ENCODE results near the gene RAB12.

The RAB12 gene

GRCh38 chr18:8675057-8675456, 65.8 kb downstream of the RAB12 start:
- Histone ChIP-seq H3K27ac (no peak overlapping the region), H3K27me3 (no peaks in the 10 kb centered on the region), H3K4me3 (no peak overlapping the region), H3K4me2 (no peak overlapping the region), H3K9ac (no peak overlapping the region), H3K4me1 (no peaks in the 10 kb centered on the region), H3K9me3 (0 out of 2 replicates have a peak, but pooled peaks cover 5% of the 10 kb centered on the region), H3K36me3 (no peaks in the 10 kb centered on the region), H4K20me1 (no peaks in the 10 kb centered on the region)
- TF ChIP-seq Cebpa-rat (IDR thresholded peaks at IDR 0.05) = no peak

GRCh38 chr18:8681196-8681595, 72.0 kb downstream of the RAB12 start:
- no peak overlapping the region for H3K9ac ChIP-seq
- no peaks in the 10 kb centered on the region for H3K4me1 ChIP-seq
- H3K27ac ChIP-seq = no peak overlapping the region
- H4K20me1 ChIP-seq = no peaks in the 10 kb centered on the region
- no peak overlapping the region for H3K4me3 ChIP-seq
- no peak for TF ChIP-seq Cebpa-rat (IDR thresholded peaks at IDR 0.05)
- no peaks in the 10 kb centered on the region for H3K27me3 ChIP-seq
- H3K4me2 ChIP-seq = no peak overlapping the region
- H3K9me3 ChIP-seq = no peaks in the 10 kb centered on the region
- no peaks in the 10 kb centered on the region for H3K36me3 ChIP-seq

- H3K9ac ChIP-seq = no peak overlapping the region
- H3K27ac ChIP-seq = no peak overlapping the region
- no peak for TF ChIP-seq Cebpa-rat (IDR thresholded peaks at IDR 0.05)
- no peaks in the 10 kb centered on the region for H3K27me3 ChIP-seq
- no peak overlapping the region for H3K4me2 ChIP-seq
- H3K9me3 ChIP-seq = no peaks in the 10 kb centered on the region
- H3K4me3 ChIP-seq = no peak overlapping the region
- no peaks in the 10 kb centered on the region for H3K4me1 ChIP-seq
- no peaks in the 10 kb centered on the region for H4K20me1 ChIP-seq
- no peaks in the 10 kb centered on the region for H3K36me3 ChIP-seq
These were observed 75.3 kb downstream of the RAB12 start for GRCh38 chr18:8684577-8684976.

GRCh38 chr18:8685141-8685913, 76.1 kb downstream of the RAB12 start:
- TF ChIP-seq Cebpa-rat (IDR thresholded peaks at IDR 0.05) = no peak
- H3K27me3 ChIP-seq = no peaks in the 10 kb centered on the region
- H4K20me1 ChIP-seq = no peaks in the 10 kb centered on the region
- no peaks in the 10 kb centered on the region for H3K4me1 ChIP-seq
- H3K9me3 ChIP-seq = no peaks in the 10 kb centered on the region
- no peak overlapping the region for H3K4me2 ChIP-seq
- no peak overlapping the region for H3K27ac ChIP-seq
- H3K36me3 ChIP-seq = no peaks in the 10 kb centered on the region
- H3K9ac ChIP-seq = no peak overlapping the region
- H3K4me3 ChIP-seq = no peak overlapping the region

- Histone ChIP-seq H3K36me3 (no peaks in the 10 kb centered on the region), H3K4me1 (no peaks in the 10 kb centered on the region), H3K4me3 (no peak overlapping the region), H3K9ac (no peak overlapping the region), H3K9me3 (no peaks in the 10 kb centered on the region), H3K27ac (no peak overlapping the region), H4K20me1 (no peaks in the 10 kb centered on the region), H3K27me3 (no peaks in the 10 kb centered on the region), H3K4me2 (no peak overlapping the region)
- TF ChIP-seq Cebpa-rat (IDR thresholded peaks at IDR 0.05) = no peak
These were observed 76.6 kb downstream of the RAB12 start for GRCh38 chr18:8685914-8686216.

GRCh38 chr18:8686611-8687010, 77.4 kb downstream of the RAB12 start:
- no peak overlapping the region for H3K9ac ChIP-seq
- H3K9me3 ChIP-seq = no peaks in the 10 kb centered on the region
- H3K27ac ChIP-seq = no peak overlapping the region
- no peak overlapping the region for H3K4me3 ChIP-seq
- H3K36me3 ChIP-seq = no peaks in the 10 kb centered on the region
- H3K27me3 ChIP-seq = no peaks in the 10 kb centered on the region
- H3K4me1 ChIP-seq = no peaks in the 10 kb centered on the region
- H3K4me2 ChIP-seq = no peak overlapping the region
- H4K20me1 ChIP-seq = no peaks in the 10 kb centered on the region
- no peak for TF ChIP-seq Cebpa-rat (IDR thresholded peaks at IDR 0.05)

- no peak overlapping the region for H3K9ac ChIP-seq
- no peak overlapping the region for H3K4me3 ChIP-seq
- no peak for TF ChIP-seq Cebpa-rat (IDR thresholded peaks at IDR 0.05)
- no peaks in the 10 kb centered on the region for H3K9me3 ChIP-seq
- H3K36me3 ChIP-seq = no peaks in the 10 kb centered on the region
- no peaks in the 10 kb centered on the region for H3K27me3 ChIP-seq
- H4K20me1 ChIP-seq = no peaks in the 10 kb centered on the region
- no peak overlapping the region for H3K4me2 ChIP-seq
- H3K4me1 ChIP-seq = no peaks in the 10 kb centered on the region
- no peak overlapping the region for H3K27ac ChIP-seq
These were observed 79.1 kb downstream of the RAB12 start for GRCh38 chr18:8688216-8688800.

GRCh38 chr18:8688816-8689215, 79.6 kb downstream of the RAB12 start:
- no peak overlapping the region for H3K4me3 ChIP-seq
- H3K9me3 ChIP-seq = no peaks in the 10 kb centered on the region
- H3K9ac ChIP-seq = no peak overlapping the region
- no peaks in the 10 kb centered on the region for H3K36me3 ChIP-seq
- H3K4me1 ChIP-seq = no peaks in the 10 kb centered on the region
- H3K27me3 ChIP-seq = no peaks in the 10 kb centered on the region
- H3K4me2 ChIP-seq = no peak overlapping the region
- no peak for TF ChIP-seq Cebpa-rat (IDR thresholded peaks at IDR 0.05)
- H3K27ac ChIP-seq = no peak overlapping the region
- H4K20me1 ChIP-seq = no peaks in the 10 kb centered on the region
